HepG2 (cell line): ENCODE data around the gene ARL4D. TPM values are rescaled to one million over a fixed set of nuclear protein-coding genes. Genes with fewer than 3 reads are reported as not detected.

Experiments used
- BORCS8-MEF2B ChIP-seq: sonication (generic); formaldehyde crosslinking; IDR thresholded peaks from 2 replicates; pipeline ENCODE4 v1.8.0; 2022; ENCODE audit warnings: mild to moderate bottlenecking, missing genetic modification reagents
- BRD4 ChIP-seq: sonication (generic); formaldehyde crosslinking; IDR thresholded peaks from 2 replicates; pipeline ENCODE4 v1.4.0; 2020; ENCODE audit warnings: missing genetic modification reagents
- CBX5 ChIP-seq: sonication (generic); formaldehyde crosslinking; IDR thresholded peaks from 2 replicates; pipeline ENCODE4 v1.4.0; 2020; ENCODE audit warnings: missing genetic modification reagents, borderline replicate concordance
- CCAR2 ChIP-seq: fragments of 200-400 bp; formaldehyde crosslinking; optimal IDR thresholded peaks from 2 replicates; pipeline ENCODE3; 2018; ENCODE audit warnings: low read depth, mild to moderate bottlenecking, low read length, moderate library complexity
- ELK4 ChIP-seq: sonication (generic); formaldehyde crosslinking; IDR thresholded peaks from 2 replicates; pipeline ENCODE4 v1.9.0; 2021; ENCODE audit warnings: missing genetic modification reagents, borderline replicate concordance
- GTF3A ChIP-seq: sonication (generic); formaldehyde crosslinking; conservative IDR thresholded peaks from 2 replicates; pipeline ENCODE4 v1.4.0; 2020; ENCODE audit warnings: mild to moderate bottlenecking, missing genetic modification reagents
- HDAC1 ChIP-seq: sonication (generic); formaldehyde crosslinking; IDR thresholded peaks from 2 replicates; pipeline ENCODE4 v1.5.1; 2020; ENCODE audit warnings: mild to moderate bottlenecking, missing genetic modification reagents
- KDM5B ChIP-seq: sonication (generic); formaldehyde crosslinking; IDR thresholded peaks from 2 replicates; pipeline ENCODE4 v1.4.0; 2020; ENCODE audit warnings: missing genetic modification reagents, mild to moderate bottlenecking, borderline replicate concordance
- MYPOP ChIP-seq: sonication (generic); formaldehyde crosslinking; IDR thresholded peaks from 2 replicates; pipeline ENCODE4 v1.8.1; 2023; ENCODE audit warnings: mild to moderate bottlenecking, moderate library complexity, missing genetic modification reagents
- NFKB2 ChIP-seq: sonication (generic); formaldehyde crosslinking; IDR thresholded peaks from 2 replicates; pipeline ENCODE4 v1.4.0; 2020; ENCODE audit warnings: missing genetic modification reagents, borderline replicate concordance
- NFYC ChIP-seq: IDR thresholded peaks from 2 replicates; pipeline ENCODE4 v1.6.1; 2016; ENCODE audit warnings: missing genetic modification reagents, missing compliant biosample characterization
- SETDB1 ChIP-seq: sonication (generic); formaldehyde crosslinking; IDR thresholded peaks from 2 replicates; pipeline ENCODE4 v1.5.1; 2020; ENCODE audit warnings: missing genetic modification reagents, mild to moderate bottlenecking, borderline replicate concordance
- SNAPC2 ChIP-seq: sonication (generic); formaldehyde crosslinking; IDR thresholded peaks from 2 replicates; pipeline ENCODE4 v1.8.1; 2022; ENCODE audit warnings: mild to moderate bottlenecking, missing genetic modification reagents
- SNRNP70 ChIP-seq: fragments of 200-400 bp; formaldehyde crosslinking; IDR thresholded peaks from 2 replicates; pipeline ENCODE4 v1.6.1; 2017; ENCODE audit warnings: mild to moderate bottlenecking, low read depth, low read length, moderate library complexity
- ZBTB46 ChIP-seq: sonication (generic); formaldehyde crosslinking; IDR thresholded peaks from 2 replicates; pipeline ENCODE4 v1.4.0; 2020; ENCODE audit warnings: mild to moderate bottlenecking, missing genetic modification reagents, borderline replicate concordance
- ZNF124 ChIP-seq: sonication (generic); formaldehyde crosslinking; IDR thresholded peaks from 2 replicates; pipeline ENCODE4 v1.4.0; 2020; ENCODE audit warnings: missing genetic modification reagents
- ZNF136 ChIP-seq: sonication (generic); formaldehyde crosslinking; IDR thresholded peaks from 2 replicates; pipeline ENCODE4 v1.8.1; 2022; ENCODE audit warnings: low read depth, mild to moderate bottlenecking, moderate library complexity, missing genetic modification reagents
- ZNF430 ChIP-seq: sonication (generic); formaldehyde crosslinking; IDR thresholded peaks from 2 replicates; pipeline ENCODE4 v1.9.0; 2021; ENCODE audit warnings: mild to moderate bottlenecking, missing genetic modification reagents
- ZNF616 ChIP-seq: sonication (generic); formaldehyde crosslinking; IDR thresholded peaks from 2 replicates; pipeline ENCODE4 v1.5.0; 2020; ENCODE audit warnings: low read depth, mild to moderate bottlenecking, missing genetic modification reagents
- ZNF629 ChIP-seq: sonication (generic); formaldehyde crosslinking; conservative IDR thresholded peaks from 2 replicates; pipeline ENCODE4 v1.5.0; 2020; ENCODE audit warnings: missing genetic modification reagents
- polyA plus RNA-seq, 8 experiments: library from polyadenylated mRNA; depleted of rRNA in 3 of 8; stranded (reverse) in 7 of 8; unstranded in 1 of 8; fragments of >200 nt; fragmentation: Illumina TruSeq in 4 of 8; extraction: Trizol in 4 of 8; gene quantifications; 2 replicates each; pipeline versions ENCODE4 v1.2.1 to v1.2.3, GENCODE V29; 2011 to 2016; ENCODE audit warnings: low read depth in 4 of 8, missing spikeins in 1 of 8, mixed read lengths in 1 of 8; ENCODE audit not compliant: insufficient read depth in 1 of 8
- total RNA-seq, 5 experiments: library from RNA; depleted of rRNA; stranded (reverse); fragments of >200 nt; fragmentation: Illumina TruSeq; extraction: Trizol; gene quantifications; 2 replicates each; pipeline ENCODE4 v1.2.3, GENCODE V29; 2016; ENCODE audit warnings: low read depth in 1 of 5
- TF ChIP-seq, protein P1 (sequence below): sonication (generic); formaldehyde crosslinking; IDR thresholded peaks from 2 replicates; pipeline ENCODE4 v1.8.0; 2022; ENCODE audit warnings: mild to moderate bottlenecking, missing genetic modification reagents, moderate library complexity
- TF ChIP-seq, protein P2 (sequence below): sonication (generic); IDR thresholded peaks from 2 replicates; pipeline ENCODE4 v1.6.1; 2016; ENCODE audit warnings: low read depth, borderline replicate concordance

ARL4D gene
- total and polyA plus RNA-seq, 2 of the 13 experiments (the other 11 are each of a cell fraction or from before 2014, with no cell fraction given): 9.0 to 25.9 TPM

DNA sequence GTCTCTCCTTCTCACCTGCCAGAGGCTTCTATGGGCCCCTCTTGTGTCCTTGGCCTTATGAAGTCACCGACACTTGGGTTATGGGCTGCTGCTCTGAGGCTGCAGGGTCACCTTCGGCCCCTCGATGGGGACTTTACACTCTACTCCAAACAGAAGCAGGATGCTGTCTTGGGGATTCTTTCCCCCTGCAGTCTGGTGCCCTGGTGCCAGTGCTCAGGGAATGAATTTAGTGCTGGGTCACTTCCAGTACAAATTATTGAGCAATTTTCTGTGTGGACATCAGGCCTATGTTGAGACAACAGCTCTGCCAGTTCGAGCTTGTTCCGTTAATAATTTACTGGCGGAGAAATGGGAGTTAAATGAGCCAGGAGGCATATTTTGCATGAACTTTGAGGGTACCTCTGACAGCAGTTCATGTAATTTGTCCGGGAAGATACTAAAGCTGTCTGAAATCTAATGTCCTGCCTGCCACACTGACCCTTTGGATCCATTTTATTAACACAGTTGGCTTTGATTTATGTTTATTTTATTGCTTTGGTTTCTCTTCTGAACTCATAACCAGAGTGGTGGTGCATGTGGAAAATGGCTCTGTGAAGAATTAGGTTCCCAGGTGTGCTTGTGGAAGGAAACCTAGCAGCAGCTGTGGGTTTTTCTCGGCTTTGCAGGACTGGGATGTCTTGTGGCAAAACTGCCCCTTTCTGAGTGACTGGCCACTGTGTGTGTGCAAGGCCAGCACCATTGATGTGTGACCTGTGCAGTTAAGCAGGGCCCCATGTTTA lies 50.9 kb downstream of the ARL4D start (continued):
- TF ChIP-seq SNAPC2 (CRISPR knock-in tag) (no peak), ZNF136 (peak; percentile 78; the same call in 1 of the 2 replicates), ZNF124 (CRISPR knock-in tag) (peak; percentile 58; the same call in 1 of the 2 replicates), ZNF616 (CRISPR knock-in tag) (no peak), KDM5B (CRISPR knock-in tag) (no peak; the same call in 1 of the 2 replicates), BRD4 (CRISPR knock-in tag) (peak; percentile 92), ZNF430 (no peak), SETDB1 (no peak), CBX5 (CRISPR knock-in tag) (peak; percentile 92; the same call in 1 of the 2 replicates), HDAC1 (CRISPR knock-in tag) (peak; percentile 95), SNRNP70 (no peak), ELK4 (CRISPR knock-in tag) (no peak), ZNF629 (CRISPR knock-in tag) (peak; percentile 67), MYPOP (CRISPR knock-in tag) (peak; percentile 86; the same call in 1 of the 2 replicates), CCAR2 (no peak), NFYC (no peak), BORCS8-MEF2B (CRISPR knock-in tag) (no peak; the same call in 1 of the 2 replicates), NFKB2 (0 out of 2 replicates have a peak, but pooled peaks have one; percentile 33), ZBTB46 (CRISPR knock-in tag) (no peak), GTF3A (CRISPR knock-in tag) (no peak)
- TF ChIP-seq, protein P1, sequence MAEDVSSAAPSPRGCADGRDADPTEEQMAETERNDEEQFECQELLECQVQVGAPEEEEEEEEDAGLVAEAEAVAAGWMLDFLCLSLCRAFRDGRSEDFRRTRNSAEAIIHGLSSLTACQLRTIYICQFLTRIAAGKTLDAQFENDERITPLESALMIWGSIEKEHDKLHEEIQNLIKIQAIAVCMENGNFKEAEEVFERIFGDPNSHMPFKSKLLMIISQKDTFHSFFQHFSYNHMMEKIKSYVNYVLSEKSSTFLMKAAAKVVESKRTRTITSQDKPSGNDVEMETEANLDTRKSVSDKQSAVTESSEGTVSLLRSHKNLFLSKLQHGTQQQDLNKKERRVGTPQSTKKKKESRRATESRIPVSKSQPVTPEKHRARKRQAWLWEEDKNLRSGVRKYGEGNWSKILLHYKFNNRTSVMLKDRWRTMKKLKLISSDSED (CRISPR knock-in tag): no peak
- TF ChIP-seq, protein P2, sequence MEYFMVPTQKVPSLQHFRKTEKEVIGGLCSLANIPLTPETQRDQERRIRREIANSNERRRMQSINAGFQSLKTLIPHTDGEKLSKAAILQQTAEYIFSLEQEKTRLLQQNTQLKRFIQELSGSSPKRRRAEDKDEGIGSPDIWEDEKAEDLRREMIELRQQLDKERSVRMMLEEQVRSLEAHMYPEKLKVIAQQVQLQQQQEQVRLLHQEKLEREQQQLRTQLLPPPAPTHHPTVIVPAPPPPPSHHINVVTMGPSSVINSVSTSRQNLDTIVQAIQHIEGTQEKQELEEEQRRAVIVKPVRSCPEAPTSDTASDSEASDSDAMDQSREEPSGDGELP: peak; percentile 45; the same call in 1 of the 2 replicates
